C1 segment of cervical spinal cord (tissue), 14 donors: ENCODE data around the gene ATP7B.
A peak's percentile ranks its signal among the peaks of the same experiment; 100 is the strongest.

Experiments
- DNase-seq, 14 donors: peaks; one replicate each; lab custom pipeline; 2025; lab: John Stamatoyannopoulos, UW

ATP7B gene

DNA sequence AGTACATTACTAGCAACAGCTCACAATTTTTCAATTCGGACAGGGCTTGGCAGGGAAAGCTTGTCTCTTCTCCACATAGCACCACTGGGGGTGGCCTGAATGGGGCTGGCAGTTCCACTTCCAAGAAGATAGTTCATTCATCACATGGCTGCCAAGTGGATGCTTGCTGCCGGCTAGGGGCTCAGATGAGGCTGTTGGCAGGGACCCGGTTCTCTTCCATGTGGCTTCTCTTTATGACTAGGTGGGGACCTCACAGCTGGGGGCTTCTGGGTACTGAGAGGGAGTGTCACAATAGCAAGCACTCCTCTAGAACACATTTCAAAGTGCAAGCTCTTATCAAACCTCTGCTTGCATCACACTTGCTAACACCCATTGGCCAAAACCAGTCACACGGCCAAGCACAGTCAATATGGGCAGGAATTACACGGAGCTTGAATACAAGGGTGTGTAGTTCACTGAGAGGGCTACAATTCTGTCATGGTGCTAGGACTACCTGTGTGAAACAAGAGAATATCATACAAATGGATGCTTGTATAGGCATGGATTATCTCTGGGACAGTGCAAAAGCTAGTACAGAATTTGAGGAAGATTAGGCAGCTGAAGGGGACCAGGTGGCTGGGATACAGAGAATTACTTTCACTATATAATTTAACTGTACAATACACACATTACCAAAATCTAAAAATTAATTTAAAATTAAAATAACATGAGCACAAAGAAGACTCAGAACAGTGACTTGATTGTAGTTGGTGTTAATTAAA, 32.3 kb downstream of the ATP7B start:
- DNase-seq, result no peak

DNA sequence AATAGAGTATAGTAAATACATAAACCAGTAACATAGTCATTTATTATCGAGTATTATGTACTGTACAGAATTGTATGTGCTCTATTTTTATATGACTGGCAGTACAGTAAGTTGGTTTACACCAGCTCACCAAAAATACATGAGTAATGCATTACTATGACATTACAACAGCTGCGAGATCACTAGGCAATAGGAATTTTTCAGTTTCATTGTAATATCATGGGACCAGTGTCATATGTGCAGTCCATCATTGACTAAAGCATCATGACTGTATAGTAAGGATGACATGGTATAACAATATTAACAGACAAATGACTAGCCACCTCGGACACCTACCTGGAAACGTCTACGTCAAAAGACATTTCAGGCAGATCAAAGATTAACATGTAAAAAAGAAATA, 33.6 kb downstream of the ATP7B start:
- no peak for DNase-seq

DNA sequence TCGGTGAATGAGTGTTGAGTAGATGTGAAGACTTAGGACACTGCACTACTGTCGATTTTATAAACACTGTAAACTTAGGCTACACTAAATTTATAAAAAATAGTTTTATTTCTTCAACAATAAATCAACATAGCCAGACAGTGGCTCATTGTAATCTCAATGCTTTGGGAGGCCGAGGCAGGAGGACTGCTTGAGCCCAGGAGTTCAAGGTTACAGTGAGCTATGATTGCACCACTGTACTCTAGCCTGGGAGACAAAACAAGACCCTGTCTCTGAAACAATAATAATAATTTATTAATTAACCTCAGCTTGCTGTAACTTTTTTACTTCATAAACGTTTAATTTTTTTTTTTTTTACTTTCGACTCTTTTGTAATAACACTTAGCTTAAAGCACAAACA, 34.4 kb downstream of the ATP7B start:
- DNase-seq, result no peak

DNA sequence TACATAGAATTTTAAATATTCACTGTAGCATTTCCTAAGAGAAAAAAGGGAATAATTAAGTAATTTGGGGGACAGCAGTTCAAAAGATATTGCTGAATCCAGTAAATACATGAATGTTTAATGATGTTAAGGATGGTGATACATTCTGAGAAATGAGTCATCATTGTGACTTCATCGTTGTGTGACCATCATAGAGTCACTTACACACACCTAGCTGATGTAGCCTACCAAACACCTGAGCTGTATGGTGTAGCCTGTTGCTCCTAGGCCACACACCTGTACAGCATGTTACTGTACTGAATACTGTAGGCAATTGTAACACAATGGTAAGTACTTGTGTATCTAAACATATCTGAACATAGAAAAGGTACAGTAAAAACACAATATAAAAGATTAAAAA, 34.8 kb downstream of the ATP7B start:
- no peak for DNase-seq

DNA sequence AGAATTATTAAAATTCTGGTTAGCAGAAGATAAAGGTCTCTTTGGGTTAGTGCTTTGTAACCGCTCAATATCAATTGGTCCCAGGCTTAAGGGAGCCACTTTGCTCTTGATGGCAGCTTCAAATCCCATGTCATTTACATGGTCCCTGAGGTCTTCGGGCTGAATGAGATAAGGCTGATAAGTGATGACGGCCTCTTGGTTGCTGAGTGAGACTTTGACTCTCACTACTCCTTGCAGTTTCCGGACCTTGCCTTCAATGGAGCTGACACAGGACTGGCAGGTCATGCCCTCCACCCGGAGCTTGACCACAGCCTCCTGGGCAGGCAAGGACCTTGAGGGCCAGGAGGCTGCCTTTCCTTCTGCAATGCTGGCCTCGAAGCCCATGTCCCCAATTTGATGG, 36.8 kb downstream of the ATP7B start:
- DNase-seq, result no peak

DNA sequence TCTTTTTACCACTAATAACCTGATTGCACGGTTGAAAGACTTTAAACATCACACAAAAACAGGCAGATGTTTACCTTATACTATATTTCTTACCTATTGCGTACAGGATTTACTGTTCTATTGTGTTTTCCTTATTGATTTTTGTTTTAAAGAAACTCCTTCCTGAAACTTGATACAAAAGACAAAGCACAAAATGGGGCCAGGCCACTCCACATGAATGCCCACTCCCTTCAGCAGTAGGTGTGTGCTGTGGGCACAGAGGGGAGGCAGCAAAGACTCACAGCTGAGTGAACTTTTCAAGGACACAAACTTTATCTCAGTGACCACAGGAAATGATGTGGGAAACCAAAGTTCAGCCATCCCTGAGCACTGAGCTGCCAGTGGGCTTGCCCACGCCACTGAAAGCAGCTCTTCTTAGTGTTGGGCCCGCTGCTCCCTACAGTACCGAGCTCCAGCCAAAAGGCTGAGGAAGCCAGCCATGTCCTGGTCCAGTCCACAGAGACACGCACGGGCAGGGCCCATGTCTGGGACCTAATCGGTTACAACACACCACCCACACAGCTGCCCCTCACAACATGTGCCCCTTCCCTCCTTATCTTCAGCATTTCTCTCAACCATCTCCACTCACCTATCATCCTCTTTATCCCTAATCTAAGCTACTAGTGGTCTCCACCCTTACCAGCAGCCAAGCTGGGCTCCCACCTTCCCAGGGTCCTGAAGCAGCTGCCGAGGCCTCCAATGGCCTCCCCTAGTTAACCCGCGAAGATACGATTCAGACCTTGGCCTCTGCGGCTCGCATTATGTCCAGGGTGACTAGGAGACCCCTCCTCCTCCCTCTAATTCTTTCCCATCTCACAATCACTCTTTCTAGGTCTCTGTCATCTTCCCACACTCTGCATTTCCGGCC, 39.5 kb downstream of the ATP7B start:
- DNase-seq, result no peak

DNA sequence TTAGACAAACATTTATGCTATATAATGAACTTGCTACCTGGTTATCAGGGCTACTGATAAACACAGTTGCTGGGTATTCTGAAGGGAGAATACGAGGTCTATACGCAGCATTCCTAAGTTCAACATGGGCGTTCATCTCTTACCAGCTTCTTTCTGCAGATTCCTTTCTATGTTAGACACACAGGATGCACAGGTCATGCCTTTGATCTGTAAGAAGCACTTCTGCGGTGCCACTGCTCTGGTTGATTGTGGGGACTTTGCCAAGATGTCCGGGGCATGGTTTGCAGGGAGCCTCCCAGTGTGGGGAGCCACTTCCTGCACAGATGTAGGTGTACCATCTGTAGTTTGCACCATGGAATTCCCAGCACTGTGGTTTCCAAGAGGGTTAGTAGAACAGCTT, 40.9 kb downstream of the ATP7B start:
- no peak for DNase-seq

DNA sequence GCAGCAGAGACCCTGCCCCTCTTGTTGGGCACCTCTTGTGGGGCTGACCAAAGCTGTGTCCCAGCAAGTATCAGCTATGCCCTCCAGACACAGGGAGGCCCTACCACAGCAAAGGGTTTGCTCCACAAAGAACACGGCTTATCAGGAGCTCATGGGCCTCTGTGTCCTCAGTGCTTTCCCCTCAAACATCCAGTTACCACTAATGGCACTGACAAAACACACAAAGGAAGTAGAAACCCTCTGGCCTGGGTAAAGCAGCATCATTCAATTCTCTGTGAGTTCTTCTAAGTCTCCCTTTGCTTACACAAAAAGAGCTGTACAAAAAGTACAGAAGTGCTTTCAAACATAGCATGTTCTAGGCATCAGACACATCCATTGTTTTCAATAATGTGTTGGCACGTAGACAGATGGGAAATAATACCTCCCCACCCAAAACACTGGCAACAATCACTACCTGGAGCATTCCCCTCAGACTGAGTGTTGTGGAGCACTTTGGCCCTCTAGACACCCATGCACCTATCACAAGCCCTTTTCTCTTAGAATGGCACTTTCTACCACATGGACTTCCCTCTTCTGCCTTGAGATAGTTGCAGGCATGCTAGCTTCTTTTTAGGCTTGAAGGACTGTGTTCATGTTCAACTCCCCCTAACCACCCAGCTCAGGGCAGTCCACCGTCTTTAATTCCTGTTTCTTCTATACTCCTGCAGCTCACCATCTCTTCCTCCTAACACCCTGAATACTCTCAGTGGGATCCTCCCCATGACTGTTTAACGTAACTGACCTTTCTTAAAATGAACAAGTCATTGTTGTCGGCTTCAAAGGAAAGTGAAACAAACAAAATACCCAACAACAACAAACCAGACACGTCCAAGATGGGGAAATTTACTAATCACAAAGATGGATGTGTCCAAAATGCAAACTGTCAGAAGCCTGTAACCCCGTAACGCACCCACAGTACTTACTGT, 43.5 kb downstream of the ATP7B start:
- DNase-seq, result no peak

DNA sequence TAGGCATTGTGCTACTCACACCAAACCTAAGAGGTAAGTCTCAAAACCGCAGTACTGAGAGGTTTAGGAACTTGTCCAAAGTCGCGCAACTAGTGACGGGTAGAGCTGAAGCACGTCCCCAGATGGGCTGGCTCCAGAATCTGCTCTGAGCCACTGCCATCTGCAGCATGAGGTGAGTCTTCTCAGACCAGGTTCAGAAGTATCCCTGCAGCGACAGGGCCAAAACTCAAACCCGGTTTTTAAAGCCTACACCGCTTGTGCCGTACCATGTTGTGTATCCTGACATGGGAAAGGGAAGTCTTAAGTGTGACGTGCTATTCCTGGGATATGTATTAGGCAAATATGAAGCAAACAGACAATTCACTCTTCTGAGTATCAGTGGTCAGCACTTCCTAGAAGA, 45.1 kb downstream of the ATP7B start:
- DNase-seq, result no peak

DNA sequence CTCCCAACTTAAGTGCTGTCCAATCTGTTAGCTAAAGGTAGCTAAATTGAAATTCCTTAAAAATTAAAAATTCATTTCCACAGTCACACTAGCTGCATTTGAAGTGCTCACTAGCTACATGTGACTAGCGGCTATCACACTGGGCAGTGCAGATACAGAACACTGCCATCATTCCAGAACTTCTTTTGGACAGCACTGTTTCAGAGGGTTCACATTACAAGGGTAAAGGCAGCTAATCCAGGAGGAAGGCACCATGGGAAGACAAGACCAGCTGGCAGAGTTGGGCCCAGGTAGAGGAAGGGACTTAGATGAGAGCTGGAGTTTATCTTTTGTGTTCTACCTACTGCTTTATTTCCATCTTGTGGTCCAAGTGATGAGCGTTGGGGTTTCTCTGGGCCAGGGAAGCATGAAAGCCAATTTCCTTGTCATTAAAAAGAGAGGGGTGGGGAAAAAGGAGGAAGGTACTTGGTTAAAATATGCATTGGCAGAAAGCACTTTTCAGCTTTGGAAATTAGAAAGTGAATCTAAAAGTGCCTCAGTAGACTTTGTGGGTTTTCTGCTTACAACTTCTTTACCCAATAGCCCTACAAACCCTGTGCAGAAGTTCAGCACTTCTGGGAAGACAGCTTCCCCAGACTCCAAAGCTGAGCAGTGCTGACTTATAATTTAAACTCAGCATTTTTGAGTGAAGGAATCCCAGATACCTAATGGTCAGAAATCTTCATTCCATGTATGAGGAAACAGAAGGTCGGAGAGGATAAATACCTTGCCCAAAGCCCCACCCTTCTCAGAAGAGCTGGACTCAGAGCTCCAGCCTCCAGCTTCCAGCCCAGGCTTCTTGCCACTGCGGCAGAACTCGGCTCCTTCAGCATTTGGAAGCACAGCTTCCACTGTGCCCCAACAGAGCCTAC, 49.5 kb downstream of the ATP7B start:
- no peak for DNase-seq

DNA sequence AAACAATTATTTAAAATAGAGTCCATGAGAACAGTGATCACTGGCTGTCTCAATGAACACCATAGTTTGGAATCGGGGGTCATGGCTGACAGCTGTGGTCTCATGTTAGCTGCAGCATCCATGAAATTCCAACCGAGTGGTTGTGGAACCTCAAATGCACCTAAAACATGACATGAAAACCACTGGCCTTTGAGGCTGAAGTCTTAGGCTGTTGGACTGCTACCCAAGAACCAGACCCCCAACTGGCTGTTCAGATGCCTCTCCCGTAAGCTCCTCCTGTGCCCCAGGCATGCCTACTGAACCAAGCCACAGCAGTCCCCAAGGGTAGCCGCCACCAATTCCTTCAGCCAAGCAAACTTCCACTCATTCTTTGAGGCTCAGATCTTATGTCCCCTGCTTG, 50.5 kb downstream of the ATP7B start:
- DNase-seq, result no peak

DNA sequence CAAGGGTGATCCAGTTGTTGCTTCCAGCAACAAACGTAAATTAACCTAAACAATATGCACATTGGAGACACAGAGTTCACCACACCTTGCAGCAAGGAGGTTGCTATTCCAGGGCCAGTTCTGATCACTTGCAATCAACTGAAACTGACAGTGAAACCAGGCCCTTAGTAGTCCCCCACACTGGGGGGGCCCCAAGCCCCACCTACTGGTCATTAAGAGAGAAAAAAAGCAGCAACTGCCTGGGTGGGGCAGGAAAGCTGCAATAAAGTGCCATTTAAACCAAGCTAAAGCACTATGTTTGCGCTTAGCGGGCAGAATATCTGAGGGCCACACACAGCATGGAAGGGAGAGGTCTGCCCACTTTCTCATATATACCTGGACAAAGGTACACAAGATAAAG, 51.5 kb downstream of the ATP7B start:
- DNase-seq, result no peak

DNA sequence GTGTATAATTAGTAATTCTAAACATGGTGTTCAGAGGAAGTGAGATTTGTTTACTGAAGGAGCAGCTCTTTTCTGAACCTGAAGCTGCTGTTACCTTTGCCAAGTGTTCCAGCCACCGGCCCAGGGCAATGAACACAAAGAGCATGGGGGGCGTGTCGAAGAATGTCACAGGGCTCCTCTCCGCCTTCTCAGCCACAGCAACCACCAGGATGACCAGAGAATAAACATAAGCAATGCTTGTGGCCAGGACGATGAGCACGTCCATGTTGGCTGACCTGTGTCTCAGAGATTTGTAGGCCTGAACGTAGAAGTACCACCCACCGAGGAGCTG, 53.1 kb downstream of the ATP7B start:
- DNase-seq, result no peak

DNA sequence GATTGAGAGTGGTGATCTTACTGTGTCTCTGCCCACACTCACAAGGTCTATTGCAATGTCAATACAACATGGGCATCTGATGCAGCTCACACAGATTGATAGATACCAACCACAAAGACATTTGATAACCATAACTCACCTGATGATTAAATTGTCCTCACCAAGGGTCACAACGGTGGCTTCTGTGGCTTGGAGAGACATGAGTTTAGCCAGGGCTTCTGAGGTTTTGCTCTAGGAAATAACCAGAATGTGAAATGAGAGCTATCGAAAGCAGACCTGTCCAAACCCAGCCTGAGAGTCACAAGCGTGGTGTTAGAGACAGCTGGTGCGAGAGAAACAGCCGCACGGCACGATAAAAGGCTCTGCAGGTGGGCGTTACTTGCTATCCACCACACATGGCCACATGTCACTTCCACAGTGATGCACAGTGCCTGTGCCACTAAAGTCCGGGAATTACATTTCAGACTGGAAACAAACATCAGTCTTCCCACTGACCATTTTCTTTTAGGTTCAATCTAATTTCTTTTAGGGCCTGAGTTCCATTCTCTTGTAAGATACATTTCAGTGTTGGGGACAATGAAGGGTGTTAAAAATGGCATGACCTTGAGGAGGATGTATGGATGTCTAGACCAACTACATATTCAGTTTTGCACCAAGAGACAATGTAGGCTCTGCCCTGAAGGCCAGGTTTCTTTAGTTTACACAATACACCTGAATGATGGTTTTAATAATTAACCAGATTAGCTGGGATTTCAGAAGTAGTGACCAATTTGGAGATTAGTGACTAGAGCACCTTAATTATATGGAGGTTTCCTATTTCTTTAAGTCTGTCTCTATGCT, 53.7 kb downstream of the ATP7B start:
- DNase-seq, result no peak

DNA sequence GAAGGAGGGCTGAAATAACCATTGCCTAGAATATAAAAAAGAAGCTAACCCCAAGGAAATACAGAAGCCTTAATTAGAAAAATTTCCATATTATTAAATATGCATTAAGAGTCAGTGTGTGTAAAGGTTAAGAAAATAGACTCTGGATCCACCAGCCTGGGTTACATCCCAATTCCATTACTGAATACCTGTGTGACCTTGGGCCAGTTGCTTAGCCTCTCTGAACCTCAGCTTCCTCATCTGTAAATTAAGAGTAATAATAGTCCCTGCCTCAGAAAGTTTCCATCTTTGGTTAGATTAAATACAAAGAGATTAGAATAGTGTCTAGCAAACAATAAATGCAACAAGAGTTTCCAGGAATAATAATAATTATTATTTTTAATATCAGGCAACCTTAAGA, 54.5 kb downstream of the ATP7B start:
- DNase-seq, result no peak

DNA sequence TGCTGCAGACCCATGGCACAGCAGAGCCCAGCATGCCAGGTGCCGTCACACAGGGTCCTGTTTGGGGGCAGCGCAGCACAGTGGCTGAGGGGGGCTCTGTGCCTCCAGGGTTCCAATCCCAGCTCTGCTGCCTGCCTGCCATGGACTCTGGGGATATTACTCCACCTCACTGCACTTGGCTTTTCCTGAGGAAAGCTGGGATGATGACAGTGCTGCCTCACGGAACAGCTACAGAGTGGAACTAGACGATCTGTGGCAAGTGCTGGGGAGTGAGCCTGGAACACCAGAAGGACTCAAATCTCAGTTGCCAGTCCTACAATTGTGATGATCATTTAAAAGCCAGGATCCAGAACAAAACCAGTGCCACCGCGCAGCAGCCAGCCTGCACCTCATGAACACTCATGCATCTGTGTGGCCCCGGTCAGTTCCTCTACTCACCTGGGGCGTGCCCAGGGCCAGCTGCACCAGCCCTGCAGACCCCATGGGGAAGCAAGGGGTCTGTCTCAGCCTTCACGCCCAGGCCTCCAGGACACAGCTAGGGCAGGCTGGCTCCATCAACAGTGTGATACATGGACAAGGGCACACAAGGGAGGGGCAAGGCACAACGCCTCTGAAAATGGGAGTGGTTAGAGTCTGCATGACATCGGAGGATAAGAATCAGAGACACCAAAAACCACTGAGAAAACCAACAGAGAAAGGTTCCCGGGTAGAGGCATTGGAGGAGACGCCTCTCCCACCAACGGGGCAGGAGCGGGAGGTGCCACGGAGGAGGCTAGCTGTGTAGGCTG, 55.2 kb downstream of the ATP7B start:
- peak in 1 of 14 donors; percentile 71 for DNase-seq

DNA sequence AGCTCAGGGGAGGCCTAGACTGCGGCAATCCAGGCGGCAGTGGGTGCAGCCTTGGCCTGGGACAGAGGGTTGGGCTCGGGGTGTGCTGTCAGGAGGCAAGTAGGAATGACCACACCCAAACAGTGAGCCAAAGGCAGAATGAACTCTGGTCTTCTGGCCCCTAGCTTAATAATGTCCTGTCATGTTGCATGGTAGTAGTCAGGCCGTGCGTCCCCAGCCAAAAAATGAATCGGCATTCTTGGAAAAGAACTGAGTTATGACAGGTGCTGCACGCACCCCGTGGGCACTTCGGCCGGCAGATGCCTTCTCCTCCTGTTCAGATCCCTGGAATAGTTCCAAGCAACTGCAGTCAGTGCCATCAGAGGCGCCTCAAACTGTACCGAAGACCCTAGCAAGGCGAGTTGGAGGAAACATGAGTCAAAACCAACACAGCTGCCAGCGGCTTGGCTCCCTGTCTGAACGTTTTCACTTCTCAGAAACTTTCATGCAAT, 55.9 kb downstream of the ATP7B start:
- peak in 1 of 14 donors; percentile 71 for DNase-seq

DNA sequence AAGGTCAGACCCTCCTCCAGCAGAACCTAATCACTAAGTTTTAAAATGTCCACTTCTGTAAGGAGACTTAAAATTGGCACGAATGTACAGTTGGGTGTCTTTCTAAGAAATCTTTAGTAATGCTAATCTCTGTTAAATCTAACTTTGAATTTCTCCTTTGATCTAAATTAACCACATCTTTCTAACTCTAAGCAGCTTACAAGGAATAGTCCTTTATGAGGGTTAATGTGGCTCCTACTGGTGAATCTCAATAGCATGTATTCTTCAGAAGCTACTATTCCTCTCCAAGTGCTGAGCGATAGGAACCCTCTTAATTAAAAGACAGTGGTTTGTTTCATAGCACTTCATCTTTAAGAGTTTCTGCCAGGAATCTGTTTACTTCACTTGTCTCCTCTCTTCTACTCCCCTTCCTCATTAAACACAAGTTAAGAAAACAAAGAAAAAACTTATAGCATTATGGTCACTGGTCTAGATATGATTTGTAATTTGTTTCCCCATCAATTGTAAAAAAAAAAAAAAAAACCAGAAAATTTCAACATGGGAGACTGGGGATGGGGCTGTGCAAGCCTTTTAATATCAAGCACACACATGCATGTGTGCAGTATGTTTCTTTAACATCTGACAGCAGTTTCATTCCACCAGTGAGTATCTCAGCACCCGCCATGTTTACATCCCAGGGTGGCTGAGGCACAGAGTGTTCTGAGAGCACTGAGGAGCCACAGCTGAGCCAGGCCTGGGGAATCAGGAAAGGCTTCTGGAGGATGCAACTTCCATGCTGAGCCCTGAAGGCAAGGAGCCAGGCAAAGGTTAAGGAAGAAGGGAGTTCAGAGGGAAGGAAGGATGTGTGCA, 57.7 kb downstream of the ATP7B start:
- DNase-seq, result no peak
